Heart left ventricle (tissue), 16 donors: ENCODE data around the gene IKZF3. TPM values are rescaled to one million over a fixed set of nuclear protein-coding genes. Genes with fewer than 3 reads are reported as not detected.
A peak's percentile ranks its signal among the peaks of the same experiment; 100 is the strongest.

ENCODE experiments used
- ATAC-seq, 4 donors: fragments of 200-7000 bp; cut with Tn5 transposase; one replicate each; pipeline ENCODE4 v1.9.1; 2020 to 2022; ENCODE audit warnings: moderate library complexity in 4 of 4, mild to moderate bottlenecking in 3 of 4, moderate number of reproducible peaks in 1 of 4
- DNase-seq, 5 donors: peaks; one replicate each; pipeline ENCODE4 v3.0.0-alpha.2; 2020
- H3K27ac ChIP-seq, 12 donors: fragments of 200-600 bp; sonication (generic) in 4 of 12; one replicate each; pipeline versions ENCODE4 v1.5.0 to v1.8.0; 2016 to 2022; ENCODE audit warnings: mild to moderate bottlenecking in 2 of 12
- H3K27me3 ChIP-seq, 9 donors: fragments of 200-600 bp; sonication (generic) in 2 of 9; one replicate each; pipeline versions ENCODE4 v1.5.1 to v1.8.0; 2016 to 2022; ENCODE audit warnings: mild to moderate bottlenecking in 3 of 9
- H3K36me3 ChIP-seq, 9 donors: fragments of 200-600 bp; sonication (generic) in 2 of 9; one replicate each; pipeline versions ENCODE4 v1.5.0 to v1.8.0; 2018 to 2022; ENCODE audit warnings: mild to moderate bottlenecking in 2 of 9
- H3K4me1 ChIP-seq, 12 donors: fragments of 200-600 bp; sonication (generic) in 4 of 12; one replicate each; pipeline versions ENCODE4 v1.5.0 to v1.8.0; 2016 to 2022; ENCODE audit warnings: mild to moderate bottlenecking in 3 of 12
- H3K4me3 ChIP-seq, 12 donors: fragments of 200-600 bp; sonication (generic) in 4 of 12; one replicate each; pipeline versions ENCODE4 v1.5.0 to v1.8.0; 2017 to 2022; ENCODE audit warnings: mild to moderate bottlenecking in 9 of 12, moderate library complexity in 4 of 12
- H3K9me3 ChIP-seq, 12 donors: fragments of 200-600 bp; sonication (generic) in 4 of 12; one replicate each; pipeline versions ENCODE4 v1.5.0 to v1.8.0; 2016 to 2022; ENCODE audit warnings: mild to moderate bottlenecking in 1 of 12
- POLR2A ChIP-seq, 2 donors: fragments of 450-650 bp; IDR thresholded peaks; one replicate each; pipeline ENCODE4 v1.6.1; 2017; ENCODE audit warnings: antibody characterized with exemption in 2 of 2, mild to moderate bottlenecking in 2 of 2, moderate library complexity in 2 of 2
- WGBS, 4 donors: extraction: QIAGEN DNeasy Blood & Tissue Kit in 2 of 4; methylation state at CpG; one replicate each; pipeline versions ENCODE4 v1.1.5 to v1.1.7; 2013 to 2018; 5-methylcytosine and 5-hydroxymethylcytosine counted together
- intact Hi-C, 10 donors: fragments of 100-400 bp; cut with DNase I; formaldehyde crosslinking; loops; one replicate each; pipeline versions ENCODE4 v1.11.1 to v1.14.2; 2022
- polyA plus RNA-seq, 2 donors: library from polyadenylated mRNA; stranded (reverse); fragments of 200-250 nt; gene quantifications; one replicate each; pipeline ENCODE4 v1.2.3, GENCODE V29; 2013
- total RNA-seq, 9 donors: library from RNA; depleted of rRNA in 2 of 9; stranded (reverse); fragments of >200 nt in 2 of 9; fragmentation: NEBNext Ultra II Directional in 3 of 9; extraction: Animal tissue kit (Norgen Biotek cat#: 25700) in 3 of 9; gene quantifications; one replicate each; pipeline versions ENCODE4 v1.1.0 to v1.2.4, GENCODE V29; 2016 to 2023
- TF ChIP-seq, protein P1 (sequence below), 12 donors: fragments of 200-600 bp; sonication (generic) in 4 of 12; IDR thresholded peaks; one replicate each; pipeline versions ENCODE4 v1.5.0 to v1.8.0; 2018 to 2022; ENCODE audit warnings: antibody characterized with exemption in 12 of 12, mild to moderate bottlenecking in 5 of 12
- donor health status: ischemic (EF 13 %, LVEDD 7.1; RV severe dilation, severe dysfunction).
- donor health status: healthy with polysubstance abuse.
- donor health status: DM: no; HTN: yes; CAD: no.
- donor health status: DM: no; HTN: no; CAD: no.
- donor health status: ischemic (EF 25% LVEDD 6.9; RV normal size, moderate dysfunction).
- donor health status: ischemic (EF 25% LVEDD 5.7; RV mildly dilated, moderate dysfunction).
- donor health status: healthy.
- donor health status: DM: yes; HTN: yes; CAD: no.
- donor health status: ischemic (EF 35%, LVEDD 5.7; RV mildly dilated, moderate dysfunction).
- donor health status: nonischemic (EF 11% LVEDD 7.7; RV severe dilation, severe dysfunction).
- donor health status: DM: yes; HTN: yes; CAD: no.
- donor health status: PGD.
- donor health status: ischemic (EF 29% LVEDD 5.4; RV normal size, mild dysfunction).
- donor health status: nonischemic (EF 23%, LVEDD 6.1; RV moderate dilation, normal function).

Gene IKZF3
- total and polyA plus RNA-seq, 11 donors, result 0.07 to 6.9 (median 0.21) TPM

- peaks cover 0 to 17% (median 0%) of the 10 kb centered on the region in 9 donors for H3K27me3 ChIP-seq
- H3K36me3 ChIP-seq, result peaks cover 0 to 11% (median 0%) of the 10 kb centered on the region in 9 donors
- peaks cover 0 to 31% (median 0%) of the 10 kb centered on the region in 12 donors for H3K4me1 ChIP-seq
Observed at GRCh38 chr17:39823407-39824054, 40.6 kb downstream of the IKZF3 start.

GRCh38 chr17:39822051-39822451 lies 42.1 kb downstream of the IKZF3 start:
- no peak for ATAC-seq
- TF ChIP-seq, protein P1, sequence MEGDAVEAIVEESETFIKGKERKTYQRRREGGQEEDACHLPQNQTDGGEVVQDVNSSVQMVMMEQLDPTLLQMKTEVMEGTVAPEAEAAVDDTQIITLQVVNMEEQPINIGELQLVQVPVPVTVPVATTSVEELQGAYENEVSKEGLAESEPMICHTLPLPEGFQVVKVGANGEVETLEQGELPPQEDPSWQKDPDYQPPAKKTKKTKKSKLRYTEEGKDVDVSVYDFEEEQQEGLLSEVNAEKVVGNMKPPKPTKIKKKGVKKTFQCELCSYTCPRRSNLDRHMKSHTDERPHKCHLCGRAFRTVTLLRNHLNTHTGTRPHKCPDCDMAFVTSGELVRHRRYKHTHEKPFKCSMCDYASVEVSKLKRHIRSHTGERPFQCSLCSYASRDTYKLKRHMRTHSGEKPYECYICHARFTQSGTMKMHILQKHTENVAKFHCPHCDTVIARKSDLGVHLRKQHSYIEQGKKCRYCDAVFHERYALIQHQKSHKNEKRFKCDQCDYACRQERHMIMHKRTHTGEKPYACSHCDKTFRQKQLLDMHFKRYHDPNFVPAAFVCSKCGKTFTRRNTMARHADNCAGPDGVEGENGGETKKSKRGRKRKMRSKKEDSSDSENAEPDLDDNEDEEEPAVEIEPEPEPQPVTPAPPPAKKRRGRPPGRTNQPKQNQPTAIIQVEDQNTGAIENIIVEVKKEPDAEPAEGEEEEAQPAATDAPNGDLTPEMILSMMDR (IDR thresholded peaks at IDR 0.05), result no peak
- no peak for TF ChIP-seq POLR2A (IDR thresholded peaks at IDR 0.05)
- H3K4me1 ChIP-seq, result peaks cover 0 to 34% (median 0%) of the 10 kb centered on the region in 12 donors
- peaks cover 0 to 11% (median 0%) of the 10 kb centered on the region in 9 donors for H3K36me3 ChIP-seq
- 82 to 91% (median 84%) methylated on average over 2 of the region's 2 CpGs for WGBS, 4 donors
- H3K4me3 ChIP-seq, result no peak overlapping the region
- H3K9me3 ChIP-seq, result peaks cover 0 to 17% (median 8%) of the 10 kb centered on the region in 12 donors
- intact Hi-C loops, result no loop called here
- H3K27me3 ChIP-seq, result peaks cover 0 to 17% (median 0%) of the 10 kb centered on the region in 9 donors
- no peak for DNase-seq
- H3K27ac ChIP-seq, result peak overlapping the region in 1 of 12 donors; percentile 32

More at GRCh38 chr17:39823407-39824054, 40.6 kb downstream of the IKZF3 start:
- no peak for DNase-seq
- Histone ChIP-seq H3K4me3 (no peak overlapping the region), H3K27ac (no peak overlapping the region), H3K9me3 (peaks cover 0 to 17% (median 8%) of the 10 kb centered on the region in 12 donors)
- intact Hi-C loops, result no loop called here
- ATAC-seq, result no peak
- no peak for TF ChIP-seq POLR2A (IDR thresholded peaks at IDR 0.05)
- TF ChIP-seq, protein P1 (IDR thresholded peaks at IDR 0.05), result no peak
- WGBS, 4 donors, result 80 to 94% (median 91%) methylated on average over 2 to 5 of the region's 5 CpGs

GRCh38 chr17:39820987-39821386 lies 43.1 kb downstream of the IKZF3 start:
- H3K36me3 ChIP-seq, result peaks cover 0 to 11% (median 0%) of the 10 kb centered on the region in 9 donors
- DNase-seq (no peak), ATAC-seq (no peak)
- H3K4me3 ChIP-seq, result no peak overlapping the region
- peaks cover 0 to 17% (median 8%) of the 10 kb centered on the region in 12 donors for H3K9me3 ChIP-seq
- H3K27ac ChIP-seq, result peak overlapping the region in 1 of 12 donors; percentile 42
- intact Hi-C loops, result no loop called here
- H3K27me3 ChIP-seq, result peaks cover 0 to 9% (median 0%) of the 10 kb centered on the region in 9 donors
- TF ChIP-seq, protein P1 (IDR thresholded peaks at IDR 0.05), result no peak
- TF ChIP-seq POLR2A (IDR thresholded peaks at IDR 0.05), result no peak
- H3K4me1 ChIP-seq, result peaks cover 0 to 34% (median 0%) of the 10 kb centered on the region in 12 donors
- whole genome bisulfite sequencing, 4 donors, result 89 to 97% (median 94%) methylated on average over 2 of the region's 2 CpGs

GRCh38 chr17:39820541-39820940 lies 43.6 kb downstream of the IKZF3 start:
- 24 to 36% (median 32%) methylated on average over 4 of the region's 4 CpGs for WGBS, 4 donors
- ATAC-seq, result no peak
- Histone ChIP-seq H3K27ac (peak overlapping the region in 1 of 12 donors; percentile 42), H3K36me3 (peaks cover 0 to 11% (median 0%) of the 10 kb centered on the region in 9 donors), H3K4me3 (no peak overlapping the region), H3K27me3 (peaks cover 0 to 5% (median 0%) of the 10 kb centered on the region in 9 donors), H3K9me3 (peaks cover 0 to 17% (median 8%) of the 10 kb centered on the region in 12 donors), H3K4me1 (peaks cover 0 to 34% (median 0%) of the 10 kb centered on the region in 12 donors)
- DNase-seq, result no peak
- intact Hi-C loops, result no loop called here
- TF ChIP-seq, protein P1 (IDR thresholded peaks at IDR 0.05), result no peak
- TF ChIP-seq POLR2A (IDR thresholded peaks at IDR 0.05), result no peak
